Measurements from ENCODE around the gene ULK4.
A peak's percentile ranks its signal among the peaks of the same experiment; 100 is the strongest.

The ULK4 gene

GRCh38 chr3:41434781-41435180, 527.1 kb downstream of the ULK4 start:
- DNase-seq (ENCODE audit: low read depth), result peak; percentile 39
- no peak for TF ChIP-seq CTCF (conservative IDR thresholded peaks at IDR 0.05; ENCODE audit: low read length)
- H3K4me3 ChIP-seq (ENCODE audit: low read length), result no peak overlapping the region

- no peak for DNase-seq (ENCODE audit: low read depth)
- no peak for TF ChIP-seq CTCF (conservative IDR thresholded peaks at IDR 0.05; ENCODE audit: low read length)
- H3K4me3 ChIP-seq (ENCODE audit: low read length), result no peak overlapping the region
These were observed 530.5 kb downstream of the ULK4 start for GRCh38 chr3:41431386-41431785.

- no peak overlapping the region for H3K4me3 ChIP-seq (ENCODE audit: low read length)
- DNase-seq (ENCODE audit: low read depth), result no peak
- TF ChIP-seq CTCF (conservative IDR thresholded peaks at IDR 0.05; ENCODE audit: low read length), result no peak
These were observed 531.0 kb downstream of the ULK4 start for GRCh38 chr3:41430886-41431285.

- DNase-seq (ENCODE audit: low read depth), result no peak
- no peak overlapping the region for H3K4me3 ChIP-seq (ENCODE audit: low read length)
- no peak for TF ChIP-seq CTCF (conservative IDR thresholded peaks at IDR 0.05; ENCODE audit: low read length)
These were observed 531.5 kb downstream of the ULK4 start for GRCh38 chr3:41430391-41430790.

GRCh38 chr3:41426485-41426884, 535.4 kb downstream of the ULK4 start:
- TF ChIP-seq CTCF (conservative IDR thresholded peaks at IDR 0.05; ENCODE audit: low read length), result no peak
- no peak overlapping the region for H3K4me3 ChIP-seq (ENCODE audit: low read length)
- no peak for DNase-seq (ENCODE audit: low read depth)

- DNase-seq (ENCODE audit: low read depth), result no peak
- no peak for TF ChIP-seq CTCF (conservative IDR thresholded peaks at IDR 0.05; ENCODE audit: low read length)
- no peak overlapping the region for H3K4me3 ChIP-seq (ENCODE audit: low read length)
These were observed 537.2 kb downstream of the ULK4 start for GRCh38 chr3:41424543-41425300.

GRCh38 chr3:41419809-41420208, 542.1 kb downstream of the ULK4 start:
- no peak overlapping the region for H3K4me3 ChIP-seq (ENCODE audit: low read length)
- TF ChIP-seq CTCF (conservative IDR thresholded peaks at IDR 0.05; ENCODE audit: low read length), result no peak

More at GRCh38 chr3:41419809-41420208, 542.1 kb downstream of the ULK4 start:
- DNase-seq (ENCODE audit: low read depth), result no peak

Data from AG10803 (cell line).